ENCODE measurements around the gene ST6GALNAC3.

Gene ST6GALNAC3

DNA sequence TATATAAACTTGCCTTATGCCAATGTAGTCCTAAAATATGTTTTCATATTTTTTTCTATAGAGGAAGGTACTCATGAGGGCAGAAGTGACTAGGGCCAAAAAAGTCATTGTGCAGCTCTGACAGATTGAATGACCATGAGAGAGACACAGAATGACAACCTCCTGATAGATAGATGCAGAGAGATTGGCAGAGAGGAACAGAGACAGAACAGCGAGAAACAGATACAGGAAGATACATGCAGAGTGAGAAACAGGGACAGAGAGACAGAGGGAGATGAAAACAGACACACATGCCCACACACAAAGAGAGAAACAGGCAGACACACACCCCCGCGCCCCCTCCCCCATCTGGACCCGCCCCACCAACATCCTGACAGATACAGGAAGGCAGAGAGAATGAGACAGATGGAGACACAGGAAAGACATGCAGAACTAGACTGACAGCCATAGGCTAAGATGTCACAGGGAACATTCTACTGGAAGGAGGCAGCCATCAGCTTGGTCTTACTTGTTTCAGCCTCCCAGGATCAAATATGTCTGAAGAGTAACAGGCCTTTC, 211.1 kb downstream of the ST6GALNAC3 start:
- DNase-seq = peak in 8 of 58 donors; percentile 2 to 27 (median 20)

DNA sequence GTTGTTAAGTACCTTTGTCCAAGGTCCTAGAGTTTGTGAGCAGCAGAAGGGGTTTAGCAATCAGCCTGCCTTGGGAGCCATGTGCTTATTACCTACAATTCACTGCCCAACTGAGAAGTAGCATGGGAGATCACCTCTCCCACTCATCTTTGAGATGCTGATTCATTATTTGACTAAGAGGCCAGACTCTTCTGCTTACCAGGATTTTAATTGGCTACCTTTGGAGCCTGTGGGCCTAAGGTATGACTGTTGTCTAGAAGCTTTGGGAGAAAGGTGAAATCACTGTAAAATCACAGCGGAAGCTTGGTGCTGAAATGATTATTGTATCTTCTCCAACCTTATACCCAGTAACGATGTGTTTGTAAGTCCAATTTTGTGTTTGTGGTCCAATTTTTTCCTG, 213.4 kb downstream of the ST6GALNAC3 start:
- DNase-seq = no peak

DNA sequence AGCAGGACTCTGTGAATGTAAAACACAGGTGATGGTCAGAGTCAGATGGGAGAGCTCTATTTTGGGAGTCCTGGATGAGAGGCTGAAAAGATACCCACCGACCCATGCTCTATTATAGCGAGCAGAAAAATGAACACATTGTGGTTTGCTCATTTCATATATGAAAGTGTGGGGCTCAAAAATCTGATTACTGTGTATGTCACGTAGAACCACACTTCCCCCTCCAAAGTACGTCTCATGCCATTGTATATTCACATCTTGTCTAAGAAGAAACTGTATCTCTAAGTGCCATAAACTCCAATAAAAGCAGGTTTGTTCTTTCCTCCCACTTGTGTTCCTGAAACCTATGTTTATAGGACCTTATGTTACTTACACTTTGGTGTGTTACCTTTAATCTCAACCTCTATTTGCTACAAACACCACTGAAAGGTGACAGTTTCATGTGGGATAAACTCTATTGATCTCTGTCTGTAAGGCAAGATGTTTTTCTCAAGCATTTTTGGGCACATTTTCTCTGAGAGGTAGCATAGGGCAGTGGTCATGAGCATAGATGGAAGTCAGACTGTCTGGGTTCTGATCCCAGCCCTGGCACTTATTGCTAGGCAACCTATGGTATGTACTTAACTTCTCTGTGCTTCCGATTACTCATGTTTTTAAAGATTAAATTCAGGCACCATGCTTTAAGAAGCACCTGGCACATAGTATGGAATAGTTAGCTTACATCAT, 214.4 kb downstream of the ST6GALNAC3 start:
- DNase-seq = no peak

DNA sequence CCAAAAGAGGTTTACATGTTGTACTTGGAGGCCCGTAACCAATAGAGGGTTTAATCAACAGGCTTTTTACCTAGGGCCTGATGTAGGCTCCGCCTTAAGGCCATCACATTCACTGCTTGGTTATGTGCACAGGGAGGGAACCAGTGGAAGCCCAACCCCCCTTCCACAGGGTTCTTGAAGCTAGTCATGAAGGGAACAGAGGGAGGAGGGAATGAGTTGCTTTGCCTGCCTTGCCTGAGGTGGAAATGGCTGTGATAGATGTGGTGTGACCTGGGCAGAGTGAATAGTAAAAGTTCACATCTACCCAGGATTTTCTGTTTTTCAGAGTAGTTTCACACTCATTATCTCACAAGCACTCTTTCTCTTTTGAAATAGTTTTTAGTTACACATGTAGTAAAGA, 215.1 kb downstream of the ST6GALNAC3 start:
- DNase-seq = no peak

DNA sequence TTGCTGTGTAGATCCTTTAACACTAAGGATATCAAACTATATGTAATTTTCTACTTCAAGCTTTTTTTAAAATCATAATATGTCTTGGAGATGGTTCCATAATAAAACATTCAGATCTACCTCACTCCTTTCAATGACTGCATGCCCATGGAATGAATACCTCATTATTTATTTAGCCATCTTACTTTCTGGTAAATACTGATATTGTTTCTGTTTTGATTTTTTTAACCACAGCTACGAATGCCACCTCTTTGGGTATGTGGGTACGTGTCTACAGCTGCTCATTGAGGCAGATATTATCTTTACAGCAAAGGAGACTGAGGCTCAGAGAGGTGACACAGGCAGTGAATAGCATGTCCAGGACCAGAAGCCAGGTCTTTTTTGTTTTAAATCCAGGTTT, 215.7 kb downstream of the ST6GALNAC3 start:
- DNase-seq = no peak

DNA sequence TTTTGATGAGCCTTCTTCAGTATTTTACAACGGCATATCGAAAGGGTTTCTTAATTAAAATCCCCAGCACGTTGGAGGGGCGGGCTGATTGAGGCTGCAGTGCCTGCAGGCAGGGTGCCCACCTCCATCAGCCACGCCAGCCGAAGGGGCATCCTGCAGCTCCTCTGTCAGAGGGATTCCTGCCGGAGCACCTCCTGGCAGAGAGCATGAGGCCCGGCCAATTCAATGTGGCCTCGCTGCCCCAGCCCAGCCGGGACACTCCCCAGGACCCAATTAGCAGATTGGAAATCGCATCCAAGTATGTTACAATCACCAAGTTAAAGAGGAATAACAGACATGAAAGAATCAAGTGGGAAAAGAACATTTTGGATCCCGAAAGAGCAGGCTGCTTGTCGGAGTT, 216.6 kb downstream of the ST6GALNAC3 start:
- DNase-seq = peak in 20 of 58 donors; percentile 1 to 42 (median 10)

DNA sequence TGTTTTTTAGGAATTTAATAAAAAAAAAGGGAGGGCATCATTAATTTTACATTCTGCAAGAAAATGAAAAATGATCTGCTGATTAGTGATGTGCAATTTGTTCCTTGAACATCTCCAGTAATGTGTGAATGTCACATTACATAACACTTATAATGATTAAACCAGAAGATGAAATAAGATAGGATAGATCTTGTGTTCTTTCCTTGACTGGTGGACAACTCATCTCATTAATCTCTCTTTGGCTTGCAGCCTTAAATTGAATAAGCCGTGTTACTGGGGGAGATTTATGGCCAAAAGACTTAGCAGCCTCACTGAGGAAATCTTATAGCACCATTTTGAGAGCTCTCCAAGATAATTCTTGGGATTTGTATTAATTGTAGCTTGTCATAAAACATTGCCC, 217.2 kb downstream of the ST6GALNAC3 start:
- no peak for DNase-seq

DNA sequence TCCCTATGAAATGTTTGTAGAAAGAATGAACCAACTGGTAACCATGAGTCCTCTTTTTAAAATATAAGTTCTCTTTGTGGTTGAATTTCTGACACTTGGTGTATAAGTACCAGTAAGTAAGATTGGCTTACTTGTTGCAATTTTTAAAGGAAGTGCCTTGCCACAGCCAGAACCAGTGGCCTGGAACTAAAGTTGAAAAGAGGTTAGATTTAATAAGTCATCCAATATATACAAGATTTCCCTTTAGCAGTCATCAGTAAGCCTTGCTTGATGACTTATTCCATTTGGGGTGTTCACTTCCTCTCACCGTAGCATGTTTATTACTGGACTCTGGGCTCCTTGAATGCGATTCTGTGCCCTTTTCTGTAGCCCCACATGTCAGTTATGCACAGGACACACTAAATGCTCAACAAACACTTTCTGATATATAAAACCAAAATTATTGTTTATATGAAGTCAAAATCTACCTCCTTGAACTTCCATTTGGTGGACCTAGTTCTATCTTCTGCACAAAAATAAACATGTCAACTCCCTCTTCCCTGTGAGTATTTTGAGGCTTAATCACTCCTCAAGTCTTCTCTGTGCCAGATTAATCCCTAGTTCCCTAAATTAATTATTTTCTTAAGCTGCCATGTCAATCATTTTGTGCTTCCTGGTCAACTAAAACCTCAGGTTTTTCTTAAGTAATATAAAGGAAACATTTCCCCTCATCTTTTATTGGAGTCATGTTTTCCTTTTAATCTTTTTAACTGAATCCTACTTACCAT, 218.1 kb downstream of the ST6GALNAC3 start:
- DNase-seq = no peak

DNA sequence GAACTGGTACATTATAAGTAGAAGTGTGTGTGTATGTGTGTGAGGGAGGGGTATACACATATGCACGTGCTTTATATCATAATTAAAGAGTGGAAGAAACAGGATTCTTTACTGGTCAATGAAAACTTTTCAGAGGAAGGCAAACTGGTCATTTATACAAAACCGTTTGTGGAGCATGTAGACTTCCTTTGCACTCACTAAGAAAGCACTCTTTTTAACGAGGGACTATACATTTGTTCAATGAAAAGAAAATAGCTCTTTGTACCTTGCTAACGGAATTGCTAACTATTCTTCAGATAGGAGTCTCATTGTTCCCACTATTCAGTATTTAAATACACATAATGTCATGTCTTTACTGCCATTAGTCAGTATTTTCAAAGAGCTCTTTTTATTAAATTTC, 219.3 kb downstream of the ST6GALNAC3 start:
- DNase-seq = no peak

DNA sequence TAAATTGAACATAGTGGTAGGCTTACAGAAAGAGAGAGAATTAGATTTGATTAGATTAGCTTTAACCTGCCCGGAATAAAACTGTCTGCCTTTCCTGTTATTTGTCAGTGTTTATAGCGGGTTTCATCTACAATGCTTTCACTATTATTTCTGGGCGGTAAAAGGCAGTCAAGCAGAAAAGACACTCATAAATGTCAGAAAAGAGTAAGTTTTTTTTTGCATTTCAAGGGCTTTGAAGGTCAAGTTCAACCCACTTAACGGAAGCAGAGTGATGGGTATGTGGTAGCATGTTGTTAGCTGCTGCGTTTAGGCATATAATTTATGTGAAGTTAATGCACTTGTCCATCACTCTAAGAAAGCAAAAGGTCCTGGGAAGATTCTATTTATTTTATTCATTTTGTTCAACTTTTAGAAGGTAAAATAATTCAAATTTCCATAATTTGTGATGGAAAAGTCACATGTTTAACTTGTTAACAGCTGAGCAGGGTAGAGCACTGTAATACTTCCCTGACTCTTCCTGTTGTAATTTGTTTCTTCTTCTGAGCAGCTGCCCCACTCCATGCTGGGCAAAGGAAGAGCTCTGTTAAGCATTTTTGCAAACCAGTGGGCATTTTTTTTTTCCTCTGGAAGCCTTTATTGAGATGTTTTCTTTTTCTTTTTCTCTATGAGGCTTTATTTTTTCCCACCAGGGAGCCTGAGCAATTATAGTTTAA, 220.1 kb downstream of the ST6GALNAC3 start:
- no peak for DNase-seq

DNA sequence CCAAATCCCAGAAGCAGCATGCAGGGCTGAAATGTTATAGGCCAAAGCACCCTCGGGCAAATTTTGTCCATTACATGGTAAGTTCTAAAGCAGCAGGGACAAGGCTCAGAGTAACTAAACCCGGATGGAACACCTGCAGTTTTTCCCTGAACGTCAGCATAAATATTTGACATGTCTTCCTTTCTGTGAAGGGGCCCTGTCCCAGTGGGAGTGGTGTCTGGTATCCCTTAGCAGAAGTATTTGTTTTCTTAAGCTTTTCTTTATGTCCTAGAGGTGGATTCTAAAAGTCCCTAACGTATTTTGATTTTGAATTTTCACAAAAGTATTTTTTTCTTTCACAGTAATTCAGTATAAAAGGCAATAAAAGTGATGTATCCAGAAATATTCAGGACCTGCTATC, 223.9 kb downstream of the ST6GALNAC3 start:
- DNase-seq = no peak

DNA sequence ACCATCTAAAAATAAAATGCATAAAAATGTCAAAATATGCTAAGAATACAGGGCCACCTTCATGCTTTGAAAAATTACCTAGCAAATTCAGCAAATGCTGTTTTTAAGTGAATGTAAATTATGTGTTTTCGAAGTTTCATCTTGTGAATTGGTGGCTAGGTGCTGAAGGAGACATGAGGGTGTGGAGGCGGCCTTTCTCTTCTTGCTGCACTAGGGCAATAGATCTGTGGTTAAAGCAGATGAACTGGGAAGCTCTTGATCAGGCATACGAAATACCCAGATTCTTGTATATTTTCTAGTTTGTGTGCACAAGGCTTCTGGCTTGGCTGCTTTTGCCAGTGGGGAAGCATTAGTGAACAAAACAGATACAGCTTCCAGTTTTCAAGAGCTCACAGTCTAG, 224.5 kb downstream of the ST6GALNAC3 start:
- DNase-seq = no peak

DNA sequence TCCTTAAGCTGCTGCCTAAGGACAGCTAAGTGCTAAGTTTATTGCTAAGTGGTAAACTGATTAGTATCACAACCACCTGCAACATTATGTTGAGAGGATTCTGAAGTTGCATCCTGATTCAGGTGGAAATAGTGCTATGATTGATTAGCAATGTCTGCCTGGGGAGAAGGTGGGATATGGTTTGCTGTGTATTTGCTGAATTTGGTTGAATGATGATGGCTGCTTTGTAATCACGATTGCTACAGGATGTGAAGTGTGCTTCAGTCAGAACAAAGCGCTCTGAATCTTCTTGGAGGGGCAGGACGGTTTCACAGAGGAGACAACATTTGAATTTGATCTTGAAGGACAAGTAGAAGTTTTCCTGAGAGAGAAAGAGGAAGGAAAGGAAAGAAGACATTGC, 226.0 kb downstream of the ST6GALNAC3 start:
- DNase-seq = no peak

DNA sequence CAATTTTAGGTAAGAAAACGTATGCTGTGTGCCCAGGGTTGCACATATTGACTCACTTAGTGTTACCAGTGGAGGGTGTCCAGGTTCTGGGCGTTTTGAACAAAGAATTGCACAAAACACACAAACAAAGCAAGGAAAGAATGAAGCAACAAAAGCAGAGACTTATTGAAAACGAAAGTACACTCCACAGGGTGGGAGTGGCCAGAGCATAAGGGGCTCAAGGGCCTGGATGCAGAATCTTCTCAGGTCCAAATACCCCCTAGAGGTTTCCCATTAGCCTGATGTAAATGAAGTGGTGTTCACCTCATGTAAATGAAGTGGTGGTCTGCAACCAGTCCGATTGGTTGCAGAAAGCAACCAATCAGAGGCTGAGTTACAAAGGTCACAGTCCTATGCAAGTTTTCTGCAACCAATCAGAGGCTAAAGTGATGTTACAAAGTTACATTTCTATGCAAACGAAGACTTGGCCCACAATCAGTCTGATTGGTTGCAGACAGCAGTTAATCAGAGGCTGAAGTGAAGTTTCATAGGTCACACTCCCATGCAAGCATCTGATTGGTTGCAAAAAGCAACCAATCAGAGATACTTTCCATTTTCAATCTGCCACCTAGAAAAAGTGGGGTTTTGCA, 228.3 kb downstream of the ST6GALNAC3 start:
- DNase-seq = no peak

DNA sequence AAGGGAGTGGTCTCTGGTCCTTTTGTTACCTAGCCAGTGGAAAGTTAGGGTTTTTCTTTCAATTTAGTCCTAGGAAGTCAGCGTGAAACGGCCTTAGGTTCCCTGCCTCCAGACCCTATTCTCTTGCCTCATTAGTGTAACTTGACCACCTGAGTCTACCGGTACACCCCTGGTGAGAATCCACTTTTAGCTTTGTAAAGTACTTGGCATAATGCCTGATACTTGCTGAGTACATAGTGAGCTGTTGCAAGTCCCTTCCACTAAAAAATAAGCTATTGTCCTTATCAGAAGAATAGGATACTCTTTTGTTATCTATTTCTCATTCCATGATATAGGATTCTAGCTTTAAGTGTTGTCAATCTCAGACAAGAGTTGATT, 228.8 kb downstream of the ST6GALNAC3 start:
- DNase-seq = no peak

DNA sequence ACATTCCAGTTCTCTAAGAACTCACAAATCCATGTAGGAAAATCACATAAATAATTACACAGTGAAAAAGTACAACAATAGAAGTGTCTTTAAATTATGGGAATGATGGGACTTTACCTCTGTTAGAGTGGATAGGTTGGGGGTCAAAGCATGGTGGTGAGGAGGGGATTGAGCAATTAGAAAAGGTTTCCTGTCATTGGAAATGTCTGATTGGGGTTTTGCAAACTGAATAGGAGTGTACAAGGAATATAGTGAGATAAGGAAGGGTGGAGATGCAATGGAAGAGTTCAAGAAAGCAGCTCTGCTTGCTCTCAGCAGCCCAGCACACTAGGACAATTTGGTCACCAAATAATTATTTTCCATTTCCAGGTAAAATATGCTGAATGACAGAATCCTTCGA, 238.8 kb downstream of the ST6GALNAC3 start:
- no peak for DNase-seq

DNA sequence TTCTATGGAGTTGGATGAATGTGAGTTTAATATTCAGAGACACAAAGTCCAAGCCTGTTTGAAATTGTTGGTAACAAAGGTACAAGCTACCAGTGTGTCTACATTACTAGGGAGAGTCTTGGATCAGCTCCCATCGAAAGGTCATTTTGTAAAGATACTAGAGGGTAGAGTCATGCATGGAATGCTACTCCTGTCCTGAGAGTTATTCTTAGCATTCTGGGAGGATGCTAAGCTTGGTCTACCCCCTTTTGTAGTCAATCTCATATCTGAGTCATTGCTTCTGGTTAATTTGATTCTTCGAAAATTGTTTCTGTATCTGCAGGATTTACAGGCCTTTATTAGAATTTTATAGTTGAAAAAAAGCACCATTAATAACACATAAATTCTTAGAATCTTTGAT, 240.2 kb downstream of the ST6GALNAC3 start:
- DNase-seq = no peak

DNA sequence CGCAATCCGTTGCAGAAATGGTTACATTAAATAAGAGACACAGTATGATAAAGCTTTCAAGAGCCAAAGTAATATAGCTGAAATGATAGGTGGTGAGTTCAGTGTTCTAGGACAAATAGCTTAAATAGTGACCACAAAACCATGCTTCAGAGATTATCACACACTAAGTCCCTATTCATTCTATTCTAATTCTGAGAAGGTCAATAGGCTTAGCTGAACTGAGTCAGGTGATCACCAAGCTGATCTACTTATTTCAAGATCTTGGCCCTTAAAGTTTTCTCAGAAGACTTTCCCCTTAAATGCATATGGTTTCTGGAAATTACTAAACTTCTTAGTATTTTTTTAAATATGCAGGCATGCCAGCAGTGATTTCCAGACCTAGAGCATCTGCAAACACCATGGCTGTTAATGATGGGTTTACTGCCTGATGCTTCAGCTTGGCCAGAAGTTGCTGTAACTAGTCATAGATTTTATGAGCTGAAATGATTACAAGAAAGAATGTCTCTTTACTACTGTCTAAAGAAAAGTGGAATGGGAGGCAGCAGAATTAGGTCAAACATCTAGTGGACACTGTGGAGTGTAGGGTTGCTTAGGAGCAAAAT, 242.9 kb downstream of the ST6GALNAC3 start:
- no peak for DNase-seq

DNA sequence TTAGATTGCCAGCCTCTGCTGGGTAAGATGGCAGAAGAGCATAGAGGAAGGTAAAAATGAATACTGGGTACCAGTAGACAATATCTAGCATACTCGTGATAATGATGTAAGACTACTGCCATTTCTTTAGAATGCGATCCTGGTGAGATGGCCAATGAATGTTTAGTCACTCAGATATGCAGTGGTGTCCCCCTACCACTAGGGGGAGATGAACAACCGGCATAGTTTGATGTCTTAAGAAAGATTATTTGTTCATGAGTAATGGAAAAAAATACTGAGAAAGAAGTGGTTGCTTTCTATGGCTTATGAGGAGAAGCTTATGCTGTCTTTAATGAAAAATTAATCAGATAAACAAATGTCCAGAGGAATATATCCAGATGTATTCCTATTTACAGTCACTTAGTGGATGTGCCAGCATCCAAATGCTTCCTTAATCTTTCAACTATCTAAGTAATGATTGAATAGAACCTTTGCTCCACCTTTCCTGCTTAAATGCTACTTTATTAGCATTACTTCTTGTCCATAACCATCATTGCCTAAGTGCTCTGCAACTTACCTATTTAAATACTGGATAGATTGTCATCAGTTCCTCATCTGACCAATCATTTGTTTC, 256.6 kb downstream of the ST6GALNAC3 start:
- DNase-seq = peak in 17 of 58 donors; percentile 1 to 44 (median 10)

DNA sequence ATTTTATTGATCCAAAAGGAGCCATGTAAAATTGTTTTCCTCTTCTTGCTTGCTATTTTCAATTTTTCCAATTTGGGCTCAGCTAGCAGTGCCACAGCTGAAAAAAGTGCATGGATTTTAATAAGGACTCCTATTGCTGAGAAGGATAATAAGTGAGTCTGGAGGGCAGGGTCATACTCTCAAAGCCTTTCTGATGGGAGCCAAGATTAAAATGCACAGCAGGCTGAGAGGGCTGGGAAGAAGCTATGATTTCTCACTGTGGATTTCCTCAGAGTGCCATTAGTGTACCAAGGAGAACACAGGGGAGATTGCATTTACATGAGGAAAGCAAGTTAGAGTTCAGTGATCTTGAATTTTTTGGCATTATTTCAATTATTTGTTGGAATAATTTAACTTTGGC, 261.3 kb downstream of the ST6GALNAC3 start:
- no peak for DNase-seq

DNA sequence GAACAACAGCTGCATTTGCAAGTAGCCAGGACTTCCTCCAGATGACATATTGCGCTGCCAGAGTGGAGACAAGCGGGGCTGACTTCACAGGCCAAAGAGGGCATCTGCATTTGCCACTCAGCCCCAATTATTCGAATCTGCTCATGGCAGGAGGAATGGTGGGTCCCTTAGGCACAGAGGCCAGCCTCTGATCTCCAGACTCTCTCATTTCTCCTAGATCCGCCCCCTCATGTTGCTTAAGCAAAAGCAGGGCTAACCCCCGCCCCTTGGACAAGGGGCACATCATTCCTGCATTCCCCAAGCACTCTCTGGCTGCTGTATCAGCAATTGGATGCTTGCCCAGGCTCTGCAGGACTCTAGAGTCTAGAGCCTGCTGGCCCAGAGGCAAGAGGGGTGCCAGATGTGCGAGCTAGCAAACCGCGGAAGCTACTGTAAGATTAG, 262.4 kb downstream of the ST6GALNAC3 start:
- DNase-seq = peak in 38 of 58 donors; percentile 7 to 80 (median 30)
